Measurements from ENCODE around the gene PHYHD1. TPM values are rescaled to one million over a fixed set of nuclear protein-coding genes. Genes with fewer than 3 reads are reported as not detected.

The PHYHD1 gene
- total and polyA plus RNA-seq, 10 donors: 7.2 to 22.3 (median 12.6) TPM

DNA sequence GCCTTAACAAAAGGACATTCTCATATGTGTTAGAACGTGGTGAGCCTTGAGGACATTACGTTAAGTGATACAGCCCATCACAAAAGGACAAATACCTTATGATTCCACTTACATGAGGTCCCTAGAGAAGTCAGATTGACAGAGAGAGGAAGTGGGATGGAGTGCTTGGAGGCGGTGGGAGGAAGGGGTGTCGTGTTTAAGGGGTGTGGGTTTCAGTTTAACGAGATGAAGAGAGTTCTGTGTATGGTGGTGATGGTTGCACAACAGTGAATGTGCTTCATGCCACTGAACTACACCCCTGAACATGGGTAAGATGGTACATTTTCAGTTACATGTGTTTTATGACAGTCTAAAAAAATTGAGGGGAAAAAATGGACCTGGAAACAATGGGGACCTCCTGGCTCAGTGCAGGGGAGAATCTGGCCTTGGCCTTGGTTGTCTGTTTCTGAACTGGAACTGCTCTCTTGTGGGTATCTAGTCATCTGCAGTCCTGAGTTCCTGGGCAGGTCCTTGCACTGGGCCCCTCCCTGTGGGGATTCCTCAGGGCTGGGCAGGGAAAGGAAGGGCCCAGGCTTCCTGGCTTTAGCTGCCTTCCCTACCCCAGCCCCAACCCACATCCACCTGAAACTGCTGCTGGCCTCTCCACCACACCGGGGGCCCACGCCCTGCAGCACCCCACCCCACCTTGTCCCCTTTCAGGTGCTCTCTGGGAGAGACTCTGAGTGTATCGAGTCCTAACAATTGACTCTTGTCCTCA is 21.0 kb upstream of the PHYHD1 start:
- DNase-seq: no peak
- TF ChIP-seq, protein P1, sequence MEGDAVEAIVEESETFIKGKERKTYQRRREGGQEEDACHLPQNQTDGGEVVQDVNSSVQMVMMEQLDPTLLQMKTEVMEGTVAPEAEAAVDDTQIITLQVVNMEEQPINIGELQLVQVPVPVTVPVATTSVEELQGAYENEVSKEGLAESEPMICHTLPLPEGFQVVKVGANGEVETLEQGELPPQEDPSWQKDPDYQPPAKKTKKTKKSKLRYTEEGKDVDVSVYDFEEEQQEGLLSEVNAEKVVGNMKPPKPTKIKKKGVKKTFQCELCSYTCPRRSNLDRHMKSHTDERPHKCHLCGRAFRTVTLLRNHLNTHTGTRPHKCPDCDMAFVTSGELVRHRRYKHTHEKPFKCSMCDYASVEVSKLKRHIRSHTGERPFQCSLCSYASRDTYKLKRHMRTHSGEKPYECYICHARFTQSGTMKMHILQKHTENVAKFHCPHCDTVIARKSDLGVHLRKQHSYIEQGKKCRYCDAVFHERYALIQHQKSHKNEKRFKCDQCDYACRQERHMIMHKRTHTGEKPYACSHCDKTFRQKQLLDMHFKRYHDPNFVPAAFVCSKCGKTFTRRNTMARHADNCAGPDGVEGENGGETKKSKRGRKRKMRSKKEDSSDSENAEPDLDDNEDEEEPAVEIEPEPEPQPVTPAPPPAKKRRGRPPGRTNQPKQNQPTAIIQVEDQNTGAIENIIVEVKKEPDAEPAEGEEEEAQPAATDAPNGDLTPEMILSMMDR (IDR thresholded peaks at IDR 0.05 in 8 of 11, conservative IDR thresholded peaks at IDR 0.05 in 3 of 11): no peak
- TF ChIP-seq POLR2AphosphoS5 (IDR thresholded peaks at IDR 0.05) (peak in 2 of 3 donors; percentile 42 to 46), POLR2A (IDR thresholded peaks at IDR 0.05) (no peak)
- Histone ChIP-seq H3K9me3 (no peaks in the 10 kb centered on the region), H3K27ac (peak overlapping the region; percentile 4 to 93 (median 78)), H3K27me3 (replicated peaks in 1 of 7) (no peaks in the 10 kb centered on the region), H3K36me3 (peaks cover 0 to 53% (median 20%) of the 10 kb centered on the region in 6 donors), H3K4me3 (no peak overlapping the region), H3K4me1 (peaks cover 41 to 99% (median 63%) of the 10 kb centered on the region in 6 donors)
- WGBS, 5 donors: 18 to 31% (median 23%) methylated on average over 8 of the region's 8 CpGs
- intact Hi-C loops (cut with DNase I; ENCODE audit: low total_unique reads): no loop called here

DNA sequence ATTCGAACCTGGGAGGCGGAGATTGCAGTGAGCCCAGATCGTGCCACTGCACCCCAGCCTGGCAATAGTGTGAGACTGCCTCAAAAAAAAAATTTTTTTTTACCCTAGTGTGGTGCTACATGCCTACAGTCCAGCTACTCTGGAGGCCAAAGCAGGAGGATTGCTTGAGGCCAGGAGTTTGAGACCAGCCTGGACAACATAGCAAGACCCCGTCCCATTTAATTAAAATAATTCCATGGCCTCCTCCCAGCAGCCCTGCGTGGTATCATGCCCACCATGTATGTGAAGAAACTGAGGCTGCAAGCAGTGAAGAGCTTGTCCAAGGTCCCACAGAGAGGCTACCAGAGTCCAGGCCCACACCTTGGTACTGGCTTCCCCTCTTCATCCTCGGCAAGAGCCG is 19.4 kb upstream of the PHYHD1 start:
- intact Hi-C loops (cut with DNase I; ENCODE audit: low total_unique reads): no loop called here
- peaks cover 37 to 90% (median 55%) of the 10 kb centered on the region in 6 donors for H3K4me1 ChIP-seq
- H3K36me3 ChIP-seq: peaks cover 0 to 37% (median 9%) of the 10 kb centered on the region in 6 donors
- peak overlapping the region; percentile 74 to 93 (median 86) for H3K27ac ChIP-seq
- DNase-seq: no peak
- no peaks in the 10 kb centered on the region for H3K9me3 ChIP-seq
- TF ChIP-seq, protein P1 (IDR thresholded peaks at IDR 0.05 in 8 of 11, conservative IDR thresholded peaks at IDR 0.05 in 3 of 11): no peak
- TF ChIP-seq POLR2A (IDR thresholded peaks at IDR 0.05): no peak
- TF ChIP-seq POLR2AphosphoS5 (IDR thresholded peaks at IDR 0.05): no peak
- WGBS, 5 donors: 75 to 90% (median 83%) methylated on average over 5 to 7 of the region's 7 CpGs
- H3K4me3 ChIP-seq: no peak overlapping the region
- no peaks in the 10 kb centered on the region for H3K27me3 ChIP-seq (replicated peaks in 1 of 7)

DNA sequence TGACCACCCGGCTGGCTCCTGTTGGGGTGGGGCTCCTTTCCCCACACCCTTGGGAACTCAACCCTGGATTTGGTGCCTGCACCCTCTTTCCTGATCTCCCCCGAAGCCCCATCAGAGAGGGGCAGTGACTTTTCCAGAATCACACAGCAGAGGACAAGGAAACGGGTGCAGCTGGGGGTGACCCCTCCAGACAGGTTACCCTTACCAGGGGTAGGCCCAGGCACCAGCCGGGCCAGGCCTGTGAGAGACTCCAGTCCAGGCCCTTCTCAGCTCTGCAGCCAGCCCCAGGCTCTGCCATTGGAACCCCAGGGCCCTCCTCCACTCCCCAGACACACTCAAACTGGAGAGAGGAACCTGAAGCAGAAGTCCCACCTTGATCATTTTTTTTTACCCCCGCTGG is 19.0 kb upstream of the PHYHD1 start:
- no peaks in the 10 kb centered on the region for H3K27me3 ChIP-seq (replicated peaks in 1 of 7)
- WGBS, 5 donors: 66 to 79% (median 75%) methylated on average over 3 to 5 of the region's 5 CpGs
- H3K4me3 ChIP-seq: peak overlapping the region in 1 of 8 donors; percentile 42
- intact Hi-C loops (cut with DNase I; ENCODE audit: low total_unique reads): no loop called here
- H3K36me3 ChIP-seq: peaks cover 0 to 35% (median 7%) of the 10 kb centered on the region in 6 donors
- peaks cover 37 to 90% (median 55%) of the 10 kb centered on the region in 6 donors for H3K4me1 ChIP-seq
- TF ChIP-seq POLR2AphosphoS5 (IDR thresholded peaks at IDR 0.05): no peak
- TF ChIP-seq, protein P1 (IDR thresholded peaks at IDR 0.05 in 8 of 11, conservative IDR thresholded peaks at IDR 0.05 in 3 of 11): no peak
- no peak for TF ChIP-seq POLR2A (IDR thresholded peaks at IDR 0.05)
- peak; percentile 80 for DNase-seq
- no peaks in the 10 kb centered on the region for H3K9me3 ChIP-seq
- H3K27ac ChIP-seq: peak overlapping the region; percentile 74 to 93 (median 86)

DNA sequence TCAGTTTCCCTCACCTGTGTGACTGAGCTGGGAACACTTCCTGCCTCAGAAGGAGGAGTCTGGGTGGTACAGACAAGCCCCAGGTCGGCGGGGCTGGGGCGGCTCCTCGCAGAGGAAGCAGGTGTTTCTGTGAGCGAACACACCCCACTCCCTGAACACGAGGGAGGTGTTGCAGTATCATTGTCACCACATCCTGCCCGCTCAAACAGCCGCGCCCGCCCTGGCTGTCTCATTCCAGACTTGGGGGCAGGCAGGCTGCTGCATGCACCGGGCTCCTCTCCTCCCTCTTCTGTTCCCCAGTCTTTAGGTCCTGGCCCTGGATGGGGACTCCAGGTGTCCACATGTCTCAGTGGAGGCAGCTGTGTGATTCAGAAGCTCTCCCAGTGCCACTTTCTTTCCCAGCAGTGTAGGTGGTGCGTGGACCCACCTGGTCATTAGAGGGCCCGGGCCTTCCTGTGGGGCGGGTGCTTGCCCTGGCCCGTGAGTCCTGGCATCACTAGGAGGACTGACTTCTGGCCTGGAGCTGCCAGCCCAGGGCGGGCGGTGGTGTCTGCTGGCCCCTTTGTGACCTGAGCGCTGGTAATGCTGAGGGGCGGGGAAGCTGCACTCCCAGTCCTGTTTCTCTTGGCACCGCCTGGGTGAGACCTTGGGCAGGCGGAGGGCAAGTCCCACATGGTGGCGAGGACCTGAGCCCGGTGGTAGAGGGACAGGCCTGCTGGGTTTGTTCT is 18.3 kb upstream of the PHYHD1 start:
- Histone ChIP-seq H3K4me1 (peaks cover 37 to 85% (median 55%) of the 10 kb centered on the region in 6 donors), H3K27ac (peak overlapping the region; percentile 74 to 93 (median 86)), H3K36me3 (peaks cover 0 to 35% (median 7%) of the 10 kb centered on the region in 6 donors), H3K9me3 (no peaks in the 10 kb centered on the region), H3K4me3 (peak overlapping the region in 1 of 8 donors; percentile 42), H3K27me3 (replicated peaks in 1 of 7) (no peaks in the 10 kb centered on the region)
- peak; percentile 88 to 90 (median 89) for TF ChIP-seq POLR2AphosphoS5 (IDR thresholded peaks at IDR 0.05)
- TF ChIP-seq POLR2A (IDR thresholded peaks at IDR 0.05): no peak
- DNase-seq: peak; percentile 97
- intact Hi-C loops (cut with DNase I; ENCODE audit: low total_unique reads): no loop called here
- WGBS, 5 donors: 35 to 55% (median 36%) methylated on average over 10 to 23 of the region's 23 CpGs

Measured in spleen (tissue), 11 donors.